Measurements from ENCODE around the gene EDC3. TPM values are rescaled to one million over a fixed set of nuclear protein-coding genes. Genes with fewer than 3 reads are reported as not detected.

Gene EDC3
- polyA plus RNA-seq, 1 of the 3 experiments (the other 2 are of a cell fraction): 34.9 TPM

- no peak overlapping the region for H3K4me3 ChIP-seq (ENCODE audit: low read depth in 2 of 2, low read length in 1 of 2)
- H2AFZ ChIP-seq (ENCODE audit: low read depth): no peak overlapping the region
- no peak overlapping the region for H3K4me2 ChIP-seq
- H3K27me3 ChIP-seq (ENCODE audit: insufficient read depth): no peaks in the 10 kb centered on the region
- H3K79me2 ChIP-seq (ENCODE audit: insufficient read depth): peaks cover 58% of the 10 kb centered on the region
- ChIA-PET POLR2A (no interaction called here), CTCF (interaction anchor here (0.7 to 2.0 kb wide), 4 partner anchors 27 to 92 kb away, joined by 3 to 8 read pairs (median 4); partner anchors contain the start of gene CYP1A1)
- H3K9ac ChIP-seq: no peak overlapping the region
- H4K20me1 ChIP-seq (ENCODE audit: insufficient read depth): peaks cover 27% of the 10 kb centered on the region
- peaks cover 0 to 5% of the 10 kb centered on the region in 2 experiments for H3K36me3 ChIP-seq (replicated peaks in 1 of 2; ENCODE audit: control insufficient read depth in 1 of 2, insufficient read depth in 2 of 2, low read length in 1 of 2)
- no peak overlapping the region for H3K27ac ChIP-seq (ENCODE audit: low read depth in 2 of 2, low read length in 1 of 2)
- no peak for TF ChIP-seq SIN3A (IDR thresholded peaks at IDR 0.05; ENCODE audit: borderline replicate concordance, low read depth, low read length)
- no peak for TF ChIP-seq TAF1 (IDR thresholded peaks at IDR 0.05; ENCODE audit: borderline replicate concordance, low read depth, low read length)
- no peak for TF ChIP-seq REST (IDR thresholded peaks at IDR 0.05; ENCODE audit: low read depth, low read length)
- TF ChIP-seq FOSL2 (IDR thresholded peaks at IDR 0.05; ENCODE audit: borderline replicate concordance, low read depth): no peak
- no peaks in the 10 kb centered on the region for H3K4me1 ChIP-seq (ENCODE audit: control insufficient read depth in 1 of 2, insufficient read depth in 2 of 2, low read depth in 1 of 2, low read length in 1 of 2)
- 99% methylated on average over 7 of the region's 7 CpGs for WGBS (ENCODE audit: low lambda C conversion rate)
- no peaks in the 10 kb centered on the region for H3K9me3 ChIP-seq
- no peak for DNase-seq
- H3K9me2 ChIP-seq: no peaks in the 10 kb centered on the region
- no peaks in the 10 kb centered on the region for H3F3A ChIP-seq (replicated peaks; ENCODE audit: insufficient read depth)
Measured at GRCh38 chr15:74676801-74677200, 19.0 kb downstream of the EDC3 start.

- no peaks in the 10 kb centered on the region for H3F3A ChIP-seq (replicated peaks; ENCODE audit: insufficient read depth)
- no peak for DNase-seq
- POLR2A ChIA-PET: no interaction called here
- H4K20me1 ChIP-seq (ENCODE audit: insufficient read depth): peaks cover 11% of the 10 kb centered on the region
- H3K27me3 ChIP-seq (ENCODE audit: insufficient read depth): no peaks in the 10 kb centered on the region
- no peaks in the 10 kb centered on the region for H3K4me1 ChIP-seq (ENCODE audit: control insufficient read depth in 1 of 2, insufficient read depth in 2 of 2, low read depth in 1 of 2, low read length in 1 of 2)
- no peak overlapping the region for H3K27ac ChIP-seq (ENCODE audit: low read depth in 2 of 2, low read length in 1 of 2)
- 95% methylated on average over 3 of the region's 3 CpGs for WGBS (ENCODE audit: low lambda C conversion rate)
- H2AFZ ChIP-seq (ENCODE audit: low read depth): no peak overlapping the region
- no peak overlapping the region for H3K9ac ChIP-seq
- peaks cover 6 to 17% of the 10 kb centered on the region in 2 experiments for H3K36me3 ChIP-seq (replicated peaks in 1 of 2; ENCODE audit: control insufficient read depth in 1 of 2, insufficient read depth in 2 of 2, low read length in 1 of 2)
- TF ChIP-seq USF2 (IDR thresholded peaks at IDR 0.05; ENCODE audit: borderline replicate concordance, low read depth, low read length): no peak
- no peak for TF ChIP-seq FOSL2 (IDR thresholded peaks at IDR 0.05; ENCODE audit: borderline replicate concordance, low read depth)
- no peak for TF ChIP-seq RCOR1 (IDR thresholded peaks at IDR 0.05; ENCODE audit: low read length)
- TF ChIP-seq EP300 (IDR thresholded peaks at IDR 0.05; ENCODE audit: borderline replicate concordance in 1 of 2, low read depth in 1 of 2, low read length in 1 of 2): no peak
- TF ChIP-seq CHD2 (IDR thresholded peaks at IDR 0.05; ENCODE audit: low read length, partially characterized antibody): no peak
- no peak for TF ChIP-seq PBX3 (IDR thresholded peaks at IDR 0.05)
- TF ChIP-seq RXRA (IDR thresholded peaks at IDR 0.05; ENCODE audit: borderline replicate concordance, low read depth): no peak
- TF ChIP-seq NFIC (IDR thresholded peaks at IDR 0.05; ENCODE audit: borderline replicate concordance): no peak
- TF ChIP-seq REST (IDR thresholded peaks at IDR 0.05; ENCODE audit: low read depth, low read length): no peak
- TF ChIP-seq MEF2A (IDR thresholded peaks at IDR 0.05; ENCODE audit: borderline replicate concordance, low read depth): no peak
- no peak for TF ChIP-seq YY1 (IDR thresholded peaks at IDR 0.05; ENCODE audit: low read depth)
- TF ChIP-seq MXI1 (IDR thresholded peaks at IDR 0.05; ENCODE audit: low read depth, low read length): no peak
- no peak for TF ChIP-seq MAX (IDR thresholded peaks at IDR 0.05; ENCODE audit: low read depth)
- TF ChIP-seq SMC3 (IDR thresholded peaks at IDR 0.05; ENCODE audit: low read depth, low read length): no peak
- H3K4me2 ChIP-seq: no peak overlapping the region
- H3K9me3 ChIP-seq: no peaks in the 10 kb centered on the region
- no peak overlapping the region for H3K4me3 ChIP-seq (ENCODE audit: low read depth in 2 of 2, low read length in 1 of 2)
- H3K9me2 ChIP-seq: no peaks in the 10 kb centered on the region
- peaks cover 36% of the 10 kb centered on the region for H3K79me2 ChIP-seq (ENCODE audit: insufficient read depth)
- CTCF ChIA-PET: interaction anchor here (0.8 to 1.6 kb wide), 2 partner anchors 9 to 95 kb away, joined by 3 to 5 read pairs; no protein-coding TSS in a partner anchor
Measured at GRCh38 chr15:74674161-74674560, 21.7 kb downstream of the EDC3 start.
